ENCODE data around the gene MS4A14.

The MS4A14 gene

DNA sequence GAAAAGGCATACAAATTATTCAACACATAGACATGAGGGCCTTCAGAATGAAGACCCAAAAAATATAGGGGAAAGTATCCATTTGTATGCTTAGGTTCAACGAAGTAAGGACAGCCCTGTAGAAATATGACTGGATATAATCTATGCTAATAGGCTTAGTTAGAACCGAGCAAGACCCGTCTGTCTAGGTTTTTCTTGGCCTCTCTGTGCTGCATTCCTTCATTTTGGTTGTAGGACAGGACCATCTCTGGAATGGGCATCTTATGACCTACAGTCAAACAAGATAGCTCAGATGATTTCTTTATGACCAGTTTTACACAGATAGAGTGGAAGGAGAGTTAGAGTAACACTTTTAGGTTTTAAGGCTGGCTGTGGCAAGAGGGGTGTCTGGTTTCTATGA is 23.5 kb upstream of the MS4A14 start:
- Histone ChIP-seq H3K9ac (ENCODE audit: low read length) (no peak overlapping the region), H3K9me2 (replicated peaks; ENCODE audit: insufficient read depth, low read length) (no peaks in the 10 kb centered on the region), H3K79me2 (ENCODE audit: insufficient read depth, low read length) (no peaks in the 10 kb centered on the region), H3K27me3 (ENCODE audit: low read length) (no peaks in the 10 kb centered on the region), H3K9me3 (ENCODE audit: insufficient read depth, low read length) (no peaks in the 10 kb centered on the region), H2AFZ (ENCODE audit: low read depth, low read length, severe bottlenecking) (no peak overlapping the region), H3F3A (ENCODE audit: insufficient read depth) (peaks cover 10% of the 10 kb centered on the region), H3K36me3 (ENCODE audit: low read length) (peaks cover 2% of the 10 kb centered on the region; the same call in 1 of the 2 replicates), H3K4me3 (ENCODE audit: insufficient read depth, low read length, poor library complexity, severe bottlenecking) (no peak overlapping the region), H4K20me1 (ENCODE audit: low read depth, low read length) (no peaks in the 10 kb centered on the region), H3K27ac (ENCODE audit: low read depth, low read length) (no peak overlapping the region), H3K4me2 (ENCODE audit: low read depth, low read length, poor library complexity, severe bottlenecking) (no peak overlapping the region)
- TF ChIP-seq, protein P1, sequence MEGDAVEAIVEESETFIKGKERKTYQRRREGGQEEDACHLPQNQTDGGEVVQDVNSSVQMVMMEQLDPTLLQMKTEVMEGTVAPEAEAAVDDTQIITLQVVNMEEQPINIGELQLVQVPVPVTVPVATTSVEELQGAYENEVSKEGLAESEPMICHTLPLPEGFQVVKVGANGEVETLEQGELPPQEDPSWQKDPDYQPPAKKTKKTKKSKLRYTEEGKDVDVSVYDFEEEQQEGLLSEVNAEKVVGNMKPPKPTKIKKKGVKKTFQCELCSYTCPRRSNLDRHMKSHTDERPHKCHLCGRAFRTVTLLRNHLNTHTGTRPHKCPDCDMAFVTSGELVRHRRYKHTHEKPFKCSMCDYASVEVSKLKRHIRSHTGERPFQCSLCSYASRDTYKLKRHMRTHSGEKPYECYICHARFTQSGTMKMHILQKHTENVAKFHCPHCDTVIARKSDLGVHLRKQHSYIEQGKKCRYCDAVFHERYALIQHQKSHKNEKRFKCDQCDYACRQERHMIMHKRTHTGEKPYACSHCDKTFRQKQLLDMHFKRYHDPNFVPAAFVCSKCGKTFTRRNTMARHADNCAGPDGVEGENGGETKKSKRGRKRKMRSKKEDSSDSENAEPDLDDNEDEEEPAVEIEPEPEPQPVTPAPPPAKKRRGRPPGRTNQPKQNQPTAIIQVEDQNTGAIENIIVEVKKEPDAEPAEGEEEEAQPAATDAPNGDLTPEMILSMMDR (IDR thresholded peaks at IDR 0.05; ENCODE audit: insufficient read depth, low read length, poor library complexity, severe bottlenecking): no peak
- TF ChIP-seq EZH2phosphoT487 (conservative IDR thresholded peaks at IDR 0.05; ENCODE audit: low read length): no peak

DNA sequence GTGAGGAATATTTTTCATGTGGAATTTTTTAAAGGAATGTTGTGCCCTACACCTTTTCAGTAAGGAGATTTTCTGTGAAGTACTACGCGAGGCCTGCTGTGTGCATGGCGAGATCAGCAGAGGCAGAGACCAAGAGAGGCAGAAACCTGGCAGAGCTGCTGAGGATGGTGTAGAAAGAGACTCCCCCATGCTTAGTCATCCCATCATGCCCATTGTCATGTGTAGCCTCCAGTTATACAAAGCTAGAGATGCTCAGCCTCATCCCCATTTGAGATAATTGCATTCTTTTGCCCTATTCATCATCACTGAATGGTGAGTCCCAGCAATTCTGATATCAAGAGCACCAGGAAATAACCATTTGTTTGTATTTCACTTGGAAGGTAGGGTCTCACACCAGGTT is 20.9 kb upstream of the MS4A14 start:
- Histone ChIP-seq H3K4me2 (ENCODE audit: low read depth, low read length, poor library complexity, severe bottlenecking) (no peak overlapping the region), H4K20me1 (ENCODE audit: low read depth, low read length) (no peaks in the 10 kb centered on the region), H3K9ac (ENCODE audit: low read length) (no peak overlapping the region), H3K79me2 (ENCODE audit: insufficient read depth, low read length) (no peaks in the 10 kb centered on the region; the same call in 1 of the 2 replicates), H3F3A (ENCODE audit: insufficient read depth) (peaks cover 23% of the 10 kb centered on the region), H3K27me3 (ENCODE audit: low read length) (no peaks in the 10 kb centered on the region), H2AFZ (ENCODE audit: low read depth, low read length, severe bottlenecking) (no peak overlapping the region), H3K4me3 (ENCODE audit: insufficient read depth, low read length, poor library complexity, severe bottlenecking) (no peak overlapping the region), H3K27ac (ENCODE audit: low read depth, low read length) (no peak overlapping the region), H3K9me2 (replicated peaks; ENCODE audit: insufficient read depth, low read length) (no peaks in the 10 kb centered on the region), H3K36me3 (ENCODE audit: low read length) (no peaks in the 10 kb centered on the region), H3K9me3 (ENCODE audit: insufficient read depth, low read length) (no peaks in the 10 kb centered on the region)
- TF ChIP-seq, protein P1 (IDR thresholded peaks at IDR 0.05; ENCODE audit: insufficient read depth, low read length, poor library complexity, severe bottlenecking): no peak
- no peak for TF ChIP-seq EZH2phosphoT487 (conservative IDR thresholded peaks at IDR 0.05; ENCODE audit: low read length)

DNA sequence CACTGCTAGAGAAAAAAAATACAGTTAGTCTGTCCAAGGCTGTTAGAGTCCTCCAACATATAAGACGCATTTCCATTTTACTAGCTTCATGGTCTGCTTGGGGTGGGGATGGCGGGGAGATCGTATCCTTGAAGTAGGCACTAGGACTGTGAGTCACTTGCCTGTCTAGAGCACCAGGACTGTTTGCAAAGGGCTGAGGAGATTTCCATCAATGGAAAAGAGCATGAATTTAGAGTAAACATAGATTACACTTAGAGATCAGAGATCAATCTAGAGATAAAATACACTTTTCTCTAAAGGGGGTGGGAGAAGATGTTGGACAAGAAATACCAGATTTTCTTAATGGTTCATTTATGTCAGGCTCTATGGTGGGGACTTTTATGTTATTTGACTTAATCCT is 19.7 kb upstream of the MS4A14 start:
- no peak overlapping the region for H3K4me2 ChIP-seq (ENCODE audit: low read depth, low read length, poor library complexity, severe bottlenecking)
- no peaks in the 10 kb centered on the region for H3K36me3 ChIP-seq (ENCODE audit: low read length)
- H3K9me3 ChIP-seq (ENCODE audit: insufficient read depth, low read length): no peaks in the 10 kb centered on the region
- no peak overlapping the region for H2AFZ ChIP-seq (ENCODE audit: low read depth, low read length, severe bottlenecking)
- H4K20me1 ChIP-seq (ENCODE audit: low read depth, low read length): no peaks in the 10 kb centered on the region
- H3K9me2 ChIP-seq (replicated peaks; ENCODE audit: insufficient read depth, low read length): no peaks in the 10 kb centered on the region
- H3K27ac ChIP-seq (ENCODE audit: low read depth, low read length): peak overlapping the region; percentile 90
- TF ChIP-seq, protein P1 (IDR thresholded peaks at IDR 0.05; ENCODE audit: insufficient read depth, low read length, poor library complexity, severe bottlenecking): no peak
- TF ChIP-seq EZH2phosphoT487 (conservative IDR thresholded peaks at IDR 0.05; ENCODE audit: low read length): no peak
- no peak overlapping the region for H3K9ac ChIP-seq (ENCODE audit: low read length)
- no peaks in the 10 kb centered on the region; the same call in 1 of the 2 replicates for H3K79me2 ChIP-seq (ENCODE audit: insufficient read depth, low read length)
- H3K27me3 ChIP-seq (ENCODE audit: low read length): no peaks in the 10 kb centered on the region
- peaks cover 23% of the 10 kb centered on the region for H3F3A ChIP-seq (ENCODE audit: insufficient read depth)
- no peak overlapping the region for H3K4me3 ChIP-seq (ENCODE audit: insufficient read depth, low read length, poor library complexity, severe bottlenecking)
